ENCODE results near the gene PLG.
"Not testable (repeated sequence)": the region's sequence is repeated elsewhere in the genome, so short reads cannot be mapped to it uniquely, and the experiment has no call there.

DNA sequence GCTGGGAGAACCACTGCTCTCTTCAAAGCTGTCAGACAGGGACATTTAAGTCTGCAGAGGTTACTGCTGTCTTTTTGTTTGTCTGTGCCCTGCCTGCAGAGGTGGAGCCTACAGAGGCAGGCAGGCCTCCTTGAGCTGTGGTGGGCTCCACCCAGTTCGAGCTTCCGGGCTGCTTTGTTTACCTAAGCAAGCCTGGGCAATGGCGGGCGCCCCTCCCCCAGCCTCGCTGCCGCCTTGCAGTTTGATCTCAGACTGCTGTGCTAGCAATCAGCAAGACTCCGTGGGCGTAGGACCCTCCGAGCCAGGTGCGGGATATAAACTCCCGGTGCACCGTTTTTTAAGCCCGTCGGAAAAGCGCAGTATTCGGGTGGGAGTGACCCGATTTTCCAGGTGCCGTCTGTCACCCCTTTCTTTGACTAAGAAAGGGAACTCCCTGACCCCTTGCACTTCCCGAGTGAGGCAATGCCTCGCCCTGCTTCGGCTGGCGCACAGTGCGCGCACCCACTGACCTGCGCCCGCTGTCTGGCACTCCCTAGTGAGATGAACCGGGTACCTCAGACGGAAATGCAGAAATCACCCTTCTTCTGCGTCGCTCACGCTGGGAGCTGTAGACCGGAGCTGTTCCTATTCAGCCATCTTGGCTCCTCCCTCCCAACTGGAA, 16.8 kb upstream of the PLG start:
- TF ChIP-seq CTCF (conservative IDR thresholded peaks at IDR 0.05); EZH2 (IDR thresholded peaks at IDR 0.05; ENCODE audit: low read depth): not testable (repeated sequence)

All from PC-9 (cell line).